ENCODE data around the gene TUNAR.

Gene TUNAR

GRCh38 chr14:95896498-95897135 is 20.0 kb downstream of the TUNAR start (continued):
- TF ChIP-seq TSHZ2 (CRISPR knock-in tag; IDR thresholded peaks at IDR 0.05), result no peak

GRCh38 chr14:95897280-95897679 is 20.6 kb downstream of the TUNAR start:
- TF ChIP-seq CREB5 (CRISPR knock-in tag; IDR thresholded peaks at IDR 0.05; ENCODE audit: low read depth) (no peak), OSR1 (CRISPR knock-in tag; IDR thresholded peaks at IDR 0.05) (no peak), PPARA (CRISPR knock-in tag; IDR thresholded peaks at IDR 0.05; ENCODE audit: borderline replicate concordance) (no peak), TCF4 (CRISPR knock-in tag; IDR thresholded peaks at IDR 0.05; ENCODE audit: borderline replicate concordance) (no peak), CSDC2 (CRISPR knock-in tag; IDR thresholded peaks at IDR 0.05) (no peak), ZNF8 (CRISPR knock-in tag; IDR thresholded peaks at IDR 0.05) (no peak), POU6F1 (CRISPR knock-in tag; IDR thresholded peaks at IDR 0.05; ENCODE audit: borderline replicate concordance, low read depth) (no peak), ZNF565 (CRISPR knock-in tag; conservative IDR thresholded peaks at IDR 0.05; ENCODE audit: low read depth) (no peak), PATZ1 (CRISPR knock-in tag; IDR thresholded peaks at IDR 0.05; ENCODE audit: borderline replicate concordance) (no peak), ESRRG (CRISPR knock-in tag; IDR thresholded peaks at IDR 0.05) (no peak), CSRNP3 (CRISPR knock-in tag; IDR thresholded peaks at IDR 0.05) (no peak), GLIS3 (CRISPR knock-in tag; IDR thresholded peaks at IDR 0.05) (no peak)
- ATAC-seq, result no peak

- TF ChIP-seq ZFP30 (CRISPR knock-in tag; IDR thresholded peaks at IDR 0.05) (no peak), ESRRG (CRISPR knock-in tag; IDR thresholded peaks at IDR 0.05) (no peak), TCF4 (CRISPR knock-in tag; IDR thresholded peaks at IDR 0.05; ENCODE audit: borderline replicate concordance) (no peak), RARB (CRISPR knock-in tag; IDR thresholded peaks at IDR 0.05) (no peak), CSDC2 (CRISPR knock-in tag; IDR thresholded peaks at IDR 0.05) (no peak), POU6F1 (CRISPR knock-in tag; IDR thresholded peaks at IDR 0.05; ENCODE audit: borderline replicate concordance, low read depth) (no peak), ZNF565 (CRISPR knock-in tag; conservative IDR thresholded peaks at IDR 0.05; ENCODE audit: low read depth) (no peak), CSRNP3 (CRISPR knock-in tag; IDR thresholded peaks at IDR 0.05) (no peak), CREB5 (CRISPR knock-in tag; IDR thresholded peaks at IDR 0.05; ENCODE audit: low read depth) (no peak), GLIS3 (CRISPR knock-in tag; IDR thresholded peaks at IDR 0.05) (no peak), ZC3H10 (CRISPR knock-in tag; IDR thresholded peaks at IDR 0.05) (no peak)
- peak; percentile 87 for ATAC-seq
Observed at GRCh38 chr14:95901054-95901453, 24.4 kb downstream of the TUNAR start.
